Esophagus muscularis mucosa (tissue), 4 donors: ENCODE measurements around the gene CAAP1.

ENCODE experiments used
- EP300 ChIP-seq: sonication (generic); formaldehyde crosslinking; IDR thresholded peaks from one replicate; pipeline ENCODE4 v1.6.1; 2017; ENCODE audit warnings: antibody characterized with exemption
- POLR2A ChIP-seq: fragments of 450-650 bp; IDR thresholded peaks from one replicate; pipeline ENCODE4 v1.6.1; 2017; ENCODE audit warnings: antibody characterized with exemption, moderate library complexity, mild to moderate bottlenecking, low read depth
- POLR2AphosphoS5 ChIP-seq, 2 donors: sonication (generic); formaldehyde crosslinking; IDR thresholded peaks; one replicate each; pipeline ENCODE4 v1.6.1; 2017; ENCODE audit warnings: antibody characterized with exemption in 2 of 2
- TF ChIP-seq, protein P1 (sequence below), 3 experiments: fragments of 200-600 bp in 2 of 3; fragments of 450-650 bp in 1 of 3; sonication (generic) in 2 of 3; IDR thresholded peaks; one replicate each; pipeline ENCODE4 v1.5.1; 2017 to 2019; ENCODE audit warnings: antibody characterized with exemption in 3 of 3, mild to moderate bottlenecking in 2 of 3, moderate library complexity in 1 of 3

DNA sequence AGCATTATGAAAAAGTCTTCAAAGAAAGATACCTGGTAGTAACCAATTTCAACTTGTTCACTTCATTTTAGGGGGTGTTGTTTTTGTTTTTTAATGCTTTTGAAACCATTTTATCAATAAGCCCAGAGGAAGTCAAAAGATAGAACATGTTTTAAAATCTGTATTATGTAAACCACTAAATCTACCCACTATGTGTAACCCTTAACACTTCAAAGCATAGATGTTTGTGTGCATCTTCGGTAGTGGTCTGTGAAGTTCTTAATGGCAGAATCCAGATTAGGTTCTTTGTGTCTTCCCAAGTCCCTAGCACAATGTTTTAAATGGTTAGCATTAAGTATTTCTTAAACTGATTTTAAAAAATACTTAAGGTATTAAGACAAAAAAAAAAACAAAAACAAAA is 48.2 kb upstream of the CAAP1 start:
- TF ChIP-seq EP300 (no peak), POLR2A (no peak), POLR2AphosphoS5 (IDR thresholded peaks at IDR 0.05) (no peak)
- TF ChIP-seq, protein P1, sequence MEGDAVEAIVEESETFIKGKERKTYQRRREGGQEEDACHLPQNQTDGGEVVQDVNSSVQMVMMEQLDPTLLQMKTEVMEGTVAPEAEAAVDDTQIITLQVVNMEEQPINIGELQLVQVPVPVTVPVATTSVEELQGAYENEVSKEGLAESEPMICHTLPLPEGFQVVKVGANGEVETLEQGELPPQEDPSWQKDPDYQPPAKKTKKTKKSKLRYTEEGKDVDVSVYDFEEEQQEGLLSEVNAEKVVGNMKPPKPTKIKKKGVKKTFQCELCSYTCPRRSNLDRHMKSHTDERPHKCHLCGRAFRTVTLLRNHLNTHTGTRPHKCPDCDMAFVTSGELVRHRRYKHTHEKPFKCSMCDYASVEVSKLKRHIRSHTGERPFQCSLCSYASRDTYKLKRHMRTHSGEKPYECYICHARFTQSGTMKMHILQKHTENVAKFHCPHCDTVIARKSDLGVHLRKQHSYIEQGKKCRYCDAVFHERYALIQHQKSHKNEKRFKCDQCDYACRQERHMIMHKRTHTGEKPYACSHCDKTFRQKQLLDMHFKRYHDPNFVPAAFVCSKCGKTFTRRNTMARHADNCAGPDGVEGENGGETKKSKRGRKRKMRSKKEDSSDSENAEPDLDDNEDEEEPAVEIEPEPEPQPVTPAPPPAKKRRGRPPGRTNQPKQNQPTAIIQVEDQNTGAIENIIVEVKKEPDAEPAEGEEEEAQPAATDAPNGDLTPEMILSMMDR (IDR thresholded peaks at IDR 0.05), result no peak
